Endometrial microvascular endothelial cells (primary cell): ENCODE data around the gene MLF2. TPM values are rescaled to one million over a fixed set of nuclear protein-coding genes. Genes with fewer than 3 reads are reported as not detected.

Source experiments
- in situ Hi-C: cut with HindIII; loops from 2 replicates; pipeline ENCODE4 v1.10.0; 2017; ENCODE audit warnings: low sequenced_read_pairs, low pct_unique_long_range_greater_than_20kb; ENCODE audit errors: inconsistent ontology term
- total RNA-seq: library from RNA; depleted of rRNA; stranded (reverse); fragments of >200 nt; gene quantifications from one replicate; pipeline ENCODE4 v1.2.3, GENCODE V29; 2015; ENCODE audit errors: inconsistent ontology term

MLF2 gene
- total RNA-seq, 1 donor from 2014 or later, result 223 TPM

GRCh38 chr12:6703631-6704030 lies 49.3 kb downstream of the MLF2 start:
- in situ Hi-C loops, result no loop called here

GRCh38 chr12:6701078-6701768 lies 51.7 kb downstream of the MLF2 start:
- in situ Hi-C loops, result no loop called here

- in situ Hi-C loops, result no loop called here
Observed at GRCh38 chr12:6700646-6701051, 52.3 kb downstream of the MLF2 start, which contains the start of gene PIANP. TSS of gene PIANP (minus strand) at chr12:6700815. CDS start at chr12:6698061, 2,754 bp downstream.

- in situ Hi-C loops, result no loop called here
Observed at GRCh38 chr12:6699989-6700645, 52.8 kb downstream of the MLF2 start.

- in situ Hi-C loops, result no loop called here
Observed at GRCh38 chr12:6699259-6699988, 53.5 kb downstream of the MLF2 start.

GRCh38 chr12:6698352-6699046 lies 54.4 kb downstream of the MLF2 start:
- in situ Hi-C loops, result no loop called here

Other genes with a start within 250 kb of the MLF2 start
- gene GAPDH, start 218.6 kb downstream of the MLF2 start, total RNA-seq, result 6,670 TPM
- gene IFFO1, start 197.1 kb downstream of the MLF2 start, total RNA-seq, result 15.8 TPM
- 59.6 TPM for gene NOP2, start 184.8 kb downstream of the MLF2 start, total RNA-seq
- gene CHD4, start 145.8 kb downstream of the MLF2 start, total RNA-seq, result 202 TPM
- not detected for gene LPAR5, start 117.2 kb downstream of the MLF2 start, total RNA-seq
- not detected for gene ACRBP, start 105.7 kb downstream of the MLF2 start, total RNA-seq
- 39.5 TPM for gene ING4, start 90.0 kb downstream of the MLF2 start, total RNA-seq
- gene ZNF384, start 63.8 kb downstream of the MLF2 start, total RNA-seq, result 13.8 TPM
- not detected for gene PIANP, start 52.3 kb downstream of the MLF2 start, total RNA-seq
- 69.5 TPM for gene COPS7A, start 29.1 kb downstream of the MLF2 start, total RNA-seq
- gene PTMS, start 13.2 kb upstream of the MLF2 start, total RNA-seq, result 238 TPM
- 0.19 TPM for gene LAG3, start 19.4 kb upstream of the MLF2 start, total RNA-seq
- not detected for gene CD4, start 36.4 kb upstream of the MLF2 start, total RNA-seq
- 0.19 TPM for gene GPR162, start 68.7 kb upstream of the MLF2 start, total RNA-seq
- 32.3 TPM for gene P3H3, start 75.3 kb upstream of the MLF2 start, total RNA-seq
- gene GNB3, start 87.8 kb upstream of the MLF2 start, total RNA-seq, result 0.74 TPM
- 50.0 TPM for gene CDCA3, start 98.1 kb upstream of the MLF2 start, total RNA-seq
- 102 TPM for gene USP5, start 99.0 kb upstream of the MLF2 start, total RNA-seq
- 1,455 TPM for gene TPI1, start 114.4 kb upstream of the MLF2 start, total RNA-seq
- 2.1 TPM for gene SPSB2, start 120.2 kb upstream of the MLF2 start, total RNA-seq
- 5.9 TPM for gene LRRC23, start 151.7 kb upstream of the MLF2 start, total RNA-seq
- gene ENO2, start 161.4 kb upstream of the MLF2 start, total RNA-seq, result 9.8 TPM
- 26.8 TPM for gene ATN1, start 174.8 kb upstream of the MLF2 start, total RNA-seq
- not detected for gene RNU7-1, start 190.7 kb upstream of the MLF2 start, total RNA-seq
- 127 TPM for gene C12orf57, start 190.9 kb upstream of the MLF2 start, total RNA-seq
- 0.09 TPM for gene PTPN6, start 198.2 kb upstream of the MLF2 start, total RNA-seq
- gene PHB2, start 217.5 kb upstream of the MLF2 start, total RNA-seq, result 301 TPM
- gene EMG1, start 217.8 kb upstream of the MLF2 start, total RNA-seq, result 39.9 TPM